ENCODE results near the gene RNF167.
"Not testable (repeated sequence)": the region's sequence is repeated elsewhere in the genome, so short reads cannot be mapped to it uniquely, and the experiment has no call there.

Gene RNF167

DNA sequence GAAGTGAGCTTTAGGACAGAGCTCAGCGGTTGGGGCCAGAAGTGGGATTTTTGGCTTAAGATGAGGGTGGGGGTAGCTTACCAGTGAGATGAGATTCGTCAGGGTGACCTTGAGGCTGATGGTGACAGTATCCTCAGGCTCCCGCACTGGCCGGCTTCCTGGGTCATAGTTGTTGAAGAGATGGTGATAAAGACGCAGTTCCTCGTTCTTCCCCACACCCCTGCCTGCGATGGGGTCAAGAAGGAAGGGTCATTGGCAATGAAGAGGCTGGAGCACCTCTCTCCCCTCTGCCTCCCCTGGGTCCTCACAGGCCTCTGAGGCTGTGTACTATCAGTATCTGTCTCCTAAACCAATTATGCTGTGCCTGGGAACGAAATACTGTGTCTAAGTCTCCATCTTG, 37.5 kb upstream of the RNF167 start:
- no peak for DNase-seq (ENCODE audit: low read depth)

GRCh38 chr17:4903051-4903818, 36.8 kb upstream of the RNF167 start, which contains the start of gene CHRNE:
TSS of gene CHRNE (minus strand) at chr17:4903098. CDS start at chr17:4903063, 35 bp downstream.
- DNase-seq (ENCODE audit: low read depth) = peak; percentile 63

DNA sequence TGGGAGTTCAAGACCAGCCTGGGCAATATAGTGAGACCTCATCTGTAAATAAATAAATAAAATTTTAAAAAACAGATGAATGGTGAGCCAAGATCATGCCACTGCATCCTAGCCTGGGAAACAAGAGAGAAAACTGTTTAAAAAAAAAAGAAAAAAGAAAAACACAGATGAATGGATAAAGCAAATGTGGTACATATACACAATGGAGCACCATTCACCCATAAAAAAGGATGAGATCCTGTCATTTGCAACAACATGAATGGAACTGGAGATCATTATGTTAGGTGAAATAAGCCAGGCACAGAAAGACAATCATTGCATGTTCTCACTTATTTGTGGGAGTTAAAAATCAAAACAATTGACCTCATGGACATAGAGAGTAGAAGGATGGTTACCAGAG, 33.4 kb upstream of the RNF167 start:
- DNase-seq (ENCODE audit: low read depth) = not testable (repeated sequence)

- no peak for DNase-seq (ENCODE audit: low read depth)
Observed at GRCh38 chr17:4908301-4908700, 31.8 kb upstream of the RNF167 start.

GRCh38 chr17:4908711-4909496, 31.2 kb upstream of the RNF167 start:
- peak; percentile 92 for DNase-seq (ENCODE audit: low read depth)

GRCh38 chr17:4913994-4914393, 26.1 kb upstream of the RNF167 start:
- DNase-seq (ENCODE audit: low read depth) = no peak

DNA sequence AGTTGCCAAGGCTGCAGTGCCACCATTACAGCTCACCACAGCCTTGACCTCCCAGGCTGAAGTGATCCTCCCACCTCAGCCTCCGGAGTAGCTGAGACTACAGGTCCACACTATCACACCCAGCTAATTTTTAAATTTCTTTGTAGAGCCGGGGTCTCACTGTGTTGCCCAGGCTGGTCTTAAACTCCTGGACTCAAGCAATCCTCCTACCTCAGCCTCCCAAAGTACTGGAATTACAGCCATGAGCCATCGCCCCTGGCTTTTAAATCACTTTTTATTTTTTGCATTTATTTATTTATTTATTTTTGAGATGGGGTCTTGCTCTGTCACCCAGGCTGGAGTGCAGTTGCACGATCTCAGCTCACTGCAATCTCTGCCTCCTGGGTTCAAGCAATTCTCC, 25.5 kb upstream of the RNF167 start:
- DNase-seq (ENCODE audit: low read depth) = not testable (repeated sequence)

DNA sequence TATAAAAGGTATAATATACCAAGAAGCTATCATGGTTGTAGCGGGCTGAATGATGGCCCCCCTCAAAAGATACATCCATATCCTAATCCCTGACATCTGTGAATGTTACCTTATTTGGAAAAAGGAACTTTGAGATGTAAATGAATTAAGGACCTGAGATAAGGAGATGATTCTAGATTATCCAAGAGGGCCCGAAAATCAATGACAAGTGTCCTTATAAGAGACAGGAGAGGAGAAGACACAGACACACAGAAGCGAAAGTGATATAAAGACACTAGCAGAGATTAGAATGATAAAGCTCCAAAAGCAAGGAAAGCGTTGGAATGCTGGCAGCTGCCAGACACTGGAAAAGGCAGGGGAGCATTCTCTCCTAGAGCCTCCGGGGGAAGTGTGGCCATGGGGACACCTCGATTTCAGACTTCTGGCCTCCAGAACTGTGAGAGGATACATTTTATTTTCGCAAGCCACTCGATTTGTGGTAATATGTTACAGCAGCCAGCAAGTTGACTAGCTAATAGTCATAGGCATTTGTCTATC, 20.5 kb upstream of the RNF167 start:
- DNase-seq (ENCODE audit: low read depth) = no peak

DNA sequence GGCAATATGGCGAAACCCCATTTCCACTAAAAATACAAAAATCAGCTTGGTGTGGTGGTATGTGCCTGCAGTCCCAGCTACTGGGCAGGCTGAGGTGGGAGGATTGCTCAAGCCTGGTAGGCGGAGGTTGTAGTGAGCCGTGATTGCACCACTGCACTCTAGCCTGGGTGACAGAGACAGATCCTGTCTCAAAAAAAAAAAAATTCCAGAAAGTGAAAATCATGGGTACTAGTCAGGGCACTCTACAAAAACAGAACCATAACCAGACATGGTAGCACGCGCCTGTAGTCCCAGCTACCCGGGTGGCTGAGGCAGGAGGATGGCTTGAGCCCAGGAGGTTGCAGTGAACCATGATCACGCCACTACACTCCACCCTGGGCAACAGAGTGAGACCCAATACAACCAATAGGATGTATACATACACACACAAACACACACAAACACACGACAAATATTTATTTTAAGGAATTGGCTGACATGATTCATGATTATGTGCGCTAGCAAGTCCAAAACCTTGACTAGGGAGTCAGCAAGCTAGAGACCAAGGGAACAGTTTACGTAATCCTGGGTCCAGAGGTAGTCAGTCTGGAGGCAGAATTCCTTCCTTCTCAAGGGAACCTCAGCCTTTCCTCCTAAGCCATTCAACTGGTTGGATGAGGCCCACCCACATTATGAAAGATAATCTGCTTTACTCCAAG, 19.6 kb upstream of the RNF167 start:
- DNase-seq (ENCODE audit: low read depth) = no peak

DNA sequence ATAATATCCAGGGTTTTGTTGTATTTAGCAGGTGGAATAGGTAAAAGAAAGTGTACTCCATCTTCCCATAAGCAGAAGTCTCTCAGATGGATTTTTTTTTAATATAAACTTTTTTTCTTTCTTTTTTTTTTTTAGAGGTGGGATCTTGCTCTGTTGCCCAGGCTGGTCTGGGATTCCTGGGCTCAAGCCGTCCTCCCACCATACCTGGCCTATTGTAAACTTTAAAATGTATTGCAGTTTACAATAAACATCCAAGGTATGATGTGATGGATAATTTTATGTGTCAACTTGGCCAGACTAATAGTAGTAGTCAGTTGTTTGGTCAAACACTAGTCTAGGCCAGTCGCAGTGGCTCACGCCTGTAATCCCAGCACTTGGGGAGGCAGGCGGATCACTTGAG, 18.7 kb upstream of the RNF167 start:
- DNase-seq (ENCODE audit: low read depth) = no peak

- not testable (repeated sequence) for DNase-seq (ENCODE audit: low read depth)
Observed at GRCh38 chr17:4926577-4927335, 13.3 kb upstream of the RNF167 start.

- DNase-seq (ENCODE audit: low read depth) = no peak
Observed at GRCh38 chr17:4928881-4929280, 11.2 kb upstream of the RNF167 start.

DNA sequence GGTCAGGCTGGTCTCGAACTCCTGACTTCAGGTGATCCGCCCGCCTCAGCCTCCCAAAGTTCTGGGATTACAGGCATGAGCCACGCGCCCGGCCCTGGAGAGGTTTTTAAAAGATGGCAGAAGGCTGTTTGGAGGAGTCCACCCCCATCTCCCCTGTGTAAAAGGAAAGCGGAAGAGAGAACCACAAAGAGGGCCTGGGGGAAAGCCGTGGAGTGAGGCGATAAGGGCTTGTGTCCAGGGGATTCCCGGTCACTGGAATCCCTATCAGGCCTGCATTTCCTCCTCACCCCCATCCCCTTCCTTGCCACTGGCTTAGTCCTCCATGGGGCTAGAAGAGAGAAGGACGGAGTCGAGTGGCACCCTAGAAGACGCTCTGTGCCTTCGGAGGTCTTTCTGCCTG, 8.1 kb upstream of the RNF167 start, which contains the start of gene GP1BA:
GP1BA (plus strand) TSS at position 315 of the 400 bp plus-strand sequence. CDS start 328 bp downstream, outside the sequence.
- DNase-seq (ENCODE audit: low read depth) = no peak

- no peak for DNase-seq (ENCODE audit: low read depth)
Observed at GRCh38 chr17:4932756-4933155, 7.3 kb upstream of the RNF167 start.

DNA sequence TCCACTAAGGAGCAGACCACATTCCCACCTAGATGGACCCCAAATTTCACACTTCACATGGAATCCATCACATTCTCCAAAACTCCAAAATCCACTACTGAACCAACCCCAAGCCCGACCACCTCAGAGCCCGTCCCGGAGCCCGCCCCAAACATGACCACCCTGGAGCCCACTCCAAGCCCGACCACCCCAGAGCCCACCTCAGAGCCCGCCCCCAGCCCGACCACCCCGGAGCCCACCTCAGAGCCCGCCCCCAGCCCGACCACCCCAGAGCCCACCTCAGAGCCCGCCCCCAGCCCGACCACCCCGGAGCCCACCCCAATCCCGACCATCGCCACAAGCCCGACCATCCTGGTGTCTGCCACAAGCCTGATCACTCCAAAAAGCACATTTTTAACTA, 6.4 kb upstream of the RNF167 start:
- no peak for DNase-seq (ENCODE audit: low read depth)

DNA sequence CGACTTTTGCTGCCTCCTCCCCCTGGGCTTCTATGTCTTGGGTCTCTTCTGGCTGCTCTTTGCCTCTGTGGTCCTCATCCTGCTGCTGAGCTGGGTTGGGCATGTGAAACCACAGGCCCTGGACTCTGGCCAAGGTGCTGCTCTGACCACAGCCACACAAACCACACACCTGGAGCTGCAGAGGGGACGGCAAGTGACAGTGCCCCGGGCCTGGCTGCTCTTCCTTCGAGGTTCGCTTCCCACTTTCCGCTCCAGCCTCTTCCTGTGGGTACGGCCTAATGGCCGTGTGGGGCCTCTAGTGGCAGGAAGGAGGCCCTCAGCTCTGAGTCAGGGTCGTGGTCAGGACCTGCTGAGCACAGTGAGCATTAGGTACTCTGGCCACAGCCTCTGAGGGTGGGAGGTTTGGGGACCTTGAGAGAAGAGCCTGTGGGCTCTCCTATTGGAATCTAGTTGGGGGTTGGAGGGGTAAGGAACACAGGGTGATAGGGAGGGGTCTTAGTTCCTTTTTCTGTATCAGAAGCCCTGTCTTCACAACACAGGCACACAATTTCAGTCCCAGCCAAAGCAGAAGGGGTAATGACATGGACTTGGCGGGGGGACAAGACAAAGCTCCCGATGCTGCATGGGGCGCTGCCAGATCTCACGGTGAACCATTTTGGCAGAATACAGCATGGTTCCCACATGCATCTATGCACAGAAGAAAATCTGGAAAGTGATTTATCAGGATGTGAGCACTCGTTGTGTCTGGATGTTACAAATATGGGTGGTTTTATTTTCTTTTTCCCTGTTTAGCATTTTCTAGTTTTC, 5.7 kb upstream of the RNF167 start:
- no peak for DNase-seq (ENCODE audit: low read depth)

GRCh38 chr17:4935650-4936049, 4.4 kb upstream of the RNF167 start:
- no peak for DNase-seq (ENCODE audit: low read depth)

GRCh38 chr17:4936436-4936835, 3.6 kb upstream of the RNF167 start:
- DNase-seq (ENCODE audit: low read depth) = no peak

- DNase-seq (ENCODE audit: low read depth) = no peak
Observed at GRCh38 chr17:4937553-4937952, 2.5 kb upstream of the RNF167 start.

DNA sequence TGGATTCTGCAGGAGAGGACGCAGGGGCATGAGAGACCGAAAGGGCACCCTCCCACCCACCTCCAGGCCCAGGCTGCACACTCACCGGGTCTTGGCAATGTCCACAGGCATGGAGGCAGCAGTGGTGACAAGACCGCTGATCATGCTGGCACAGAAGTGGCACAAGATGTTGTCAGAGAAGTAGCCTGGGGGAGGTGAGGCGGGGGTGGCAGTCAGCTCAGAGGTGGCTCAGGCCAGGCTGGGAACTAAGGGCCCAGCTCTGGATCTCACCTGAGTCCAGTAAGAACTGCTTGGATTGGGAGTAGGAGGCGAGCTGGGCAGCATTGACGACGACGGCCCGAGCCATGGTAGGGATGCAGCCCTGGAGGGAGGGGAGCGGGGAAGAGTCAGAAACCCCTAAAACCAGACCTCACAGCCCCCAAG, 2.0 kb upstream of the RNF167 start:
- DNase-seq (ENCODE audit: low read depth) = no peak

Measured in fibroblast of the conjunctiva (primary cell).